Activated CD8-positive, alpha-beta T cell treated with anti-CD3 and anti-CD28 coated beads for 36 hours (primary cell): Measurements from ENCODE around the gene SLC26A8. TPM values are rescaled to one million over a fixed set of nuclear protein-coding genes. Genes with fewer than 3 reads are reported as not detected.
A peak's percentile ranks its signal among the peaks of the same experiment; 100 is the strongest.
"Not testable (repeated sequence)": the region's sequence is repeated elsewhere in the genome, so short reads cannot be mapped to it uniquely, and the experiment has no call there.

ENCODE experiments used
- ATAC-seq: fragments of 200-7000 bp; cut with Tn5 transposase; one replicate; pipeline ENCODE4 v1.10.0; 2021; ENCODE audit warnings: mild to moderate bottlenecking, moderate library complexity
- CTCF ChIA-PET: fragments of 350-600 bp; sonication (Branson Sonifier 250); formaldehyde crosslinking; loops from one replicate; lab custom pipeline; 2021; ENCODE audit warnings: antibody characterized with exemption; lab: Charles Lee
- POLR2A ChIA-PET: fragments of 350-600 bp; sonication (Branson Sonifier 250); formaldehyde crosslinking; loops from one replicate; lab custom pipeline; 2021; ENCODE audit warnings: antibody characterized with exemption; lab: Charles Lee
- DNase-seq: peaks from one replicate; pipeline ENCODE4 v3.0.0-alpha.2; 2020
- H3K27ac Mint-ChIP-seq: one replicate; pipeline ENCODE4 v1.8.0; 2021; ENCODE audit warnings: mild to moderate bottlenecking, mixed read lengths
- H3K27me3 Mint-ChIP-seq: one replicate; pipeline ENCODE4 v1.8.0; 2021; ENCODE audit warnings: mixed read lengths
- H3K36me3 Mint-ChIP-seq: one replicate; pipeline ENCODE4 v1.8.0; 2021; ENCODE audit warnings: low read depth, mixed read lengths
- H3K4me1 Mint-ChIP-seq: one replicate; pipeline ENCODE4 v1.8.0; 2021; ENCODE audit warnings: low read depth, mixed read lengths
- H3K4me3 Mint-ChIP-seq: one replicate; pipeline ENCODE4 v1.8.0; 2021; ENCODE audit warnings: mild to moderate bottlenecking, moderate library complexity, mixed read lengths
- H3K9me3 Mint-ChIP-seq: one replicate; pipeline ENCODE4 v1.8.0; 2021; ENCODE audit warnings: mixed read lengths
- intact Hi-C: fragments of 100-400 bp; cut with micrococcal nuclease; formaldehyde crosslinking; loops from one replicate; pipeline ENCODE4 v1.10.0; 2022
- total RNA-seq, 2 experiments: library from RNA; stranded (reverse); gene quantifications; one replicate each; pipeline ENCODE4 v1.2.3, GENCODE V29; 2021
- TF ChIP-seq, protein P1 (sequence below): fragments of 200-600 bp; IDR thresholded peaks from one replicate; pipeline ENCODE4 v1.8.0; 2022; ENCODE audit warnings: antibody characterized with exemption, mild to moderate bottlenecking

SLC26A8 gene
- total RNA-seq, 2 experiments from 2014 or later = not detected

DNA sequence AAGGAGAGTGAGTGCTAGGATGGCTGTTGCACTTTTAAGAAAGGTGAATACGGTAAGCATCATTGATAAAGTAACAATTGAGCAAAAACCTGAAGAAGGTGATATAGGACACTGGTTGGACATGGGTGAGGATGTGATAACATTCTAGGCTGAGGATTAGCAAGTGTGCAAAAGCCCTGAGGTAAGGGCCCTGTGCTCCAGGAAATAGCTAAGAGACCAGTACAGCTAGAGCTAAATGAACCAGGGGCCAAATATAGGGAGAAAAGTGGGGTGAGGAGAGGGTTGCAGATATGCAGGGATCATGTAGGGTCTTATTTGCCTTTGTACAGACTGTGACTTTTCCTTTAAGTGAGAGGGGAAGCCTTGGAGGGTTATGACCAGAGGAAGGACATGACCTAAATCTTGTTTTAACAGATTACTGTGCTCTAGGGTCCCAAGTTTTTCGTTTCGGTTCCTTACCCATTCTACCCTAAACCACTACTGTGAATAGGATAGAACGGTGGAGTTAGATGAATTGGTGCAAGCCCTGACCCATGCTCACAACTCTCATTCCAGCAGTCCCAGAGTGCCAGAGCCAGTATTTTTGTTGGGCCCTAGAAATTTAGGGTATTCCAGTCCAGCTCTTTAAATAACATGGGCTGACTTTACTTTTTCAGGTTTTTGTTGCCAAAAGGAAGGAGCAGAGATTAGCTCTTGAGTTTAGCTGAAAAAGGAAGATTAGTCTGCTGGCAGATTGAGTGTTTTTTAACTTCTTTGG is 13.9 kb upstream of the SLC26A8 start:
- intact Hi-C loops = no loop called here
- TF ChIP-seq, protein P1, sequence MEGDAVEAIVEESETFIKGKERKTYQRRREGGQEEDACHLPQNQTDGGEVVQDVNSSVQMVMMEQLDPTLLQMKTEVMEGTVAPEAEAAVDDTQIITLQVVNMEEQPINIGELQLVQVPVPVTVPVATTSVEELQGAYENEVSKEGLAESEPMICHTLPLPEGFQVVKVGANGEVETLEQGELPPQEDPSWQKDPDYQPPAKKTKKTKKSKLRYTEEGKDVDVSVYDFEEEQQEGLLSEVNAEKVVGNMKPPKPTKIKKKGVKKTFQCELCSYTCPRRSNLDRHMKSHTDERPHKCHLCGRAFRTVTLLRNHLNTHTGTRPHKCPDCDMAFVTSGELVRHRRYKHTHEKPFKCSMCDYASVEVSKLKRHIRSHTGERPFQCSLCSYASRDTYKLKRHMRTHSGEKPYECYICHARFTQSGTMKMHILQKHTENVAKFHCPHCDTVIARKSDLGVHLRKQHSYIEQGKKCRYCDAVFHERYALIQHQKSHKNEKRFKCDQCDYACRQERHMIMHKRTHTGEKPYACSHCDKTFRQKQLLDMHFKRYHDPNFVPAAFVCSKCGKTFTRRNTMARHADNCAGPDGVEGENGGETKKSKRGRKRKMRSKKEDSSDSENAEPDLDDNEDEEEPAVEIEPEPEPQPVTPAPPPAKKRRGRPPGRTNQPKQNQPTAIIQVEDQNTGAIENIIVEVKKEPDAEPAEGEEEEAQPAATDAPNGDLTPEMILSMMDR = no peak
- Mint-ChIP-seq H3K9me3 (no peaks in the 10 kb centered on the region), H3K36me3 (peaks cover 12% of the 10 kb centered on the region), H3K4me3 (no peak overlapping the region), H3K27ac (no peak overlapping the region), H3K27me3 (no peaks in the 10 kb centered on the region), H3K4me1 (peaks cover 68% of the 10 kb centered on the region)
- ChIA-PET CTCF (interaction anchor here (0.7 to 2.7 kb wide), 7 partner anchors 8 to 169 kb away, joined by 3 to 12 read pairs (median 3); partner anchors contain the start of gene MAPK14), POLR2A (interaction anchor here (1.0 to 2.9 kb wide), 2 partner anchors 10 to 30 kb away, joined by 3 to 16 read pairs; partner anchors contain the start of gene MAPK14)
- ATAC-seq = no peak
- no peak for DNase-seq

DNA sequence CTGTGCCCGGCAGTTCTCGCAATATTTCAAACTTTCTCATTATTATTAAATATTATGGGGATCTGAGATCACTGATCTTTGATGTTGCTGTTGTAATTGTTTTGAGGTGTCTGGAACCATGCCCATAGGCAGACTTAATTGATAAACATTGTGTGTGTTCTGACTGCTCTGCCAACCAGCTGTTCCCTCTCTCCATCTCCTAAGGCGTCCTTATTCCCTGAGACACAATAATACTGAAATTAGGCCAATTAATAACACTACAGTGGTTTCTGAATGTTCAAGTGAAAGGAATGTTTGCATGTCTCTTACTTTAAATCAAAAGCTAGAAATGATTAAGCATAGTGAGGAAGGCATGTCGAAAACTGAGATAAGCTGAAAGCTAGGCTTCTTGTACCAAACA is 10.8 kb upstream of the SLC26A8 start:
- Mint-ChIP-seq H3K9me3 (no peaks in the 10 kb centered on the region), H3K27me3 (no peaks in the 10 kb centered on the region), H3K36me3 (peaks cover 17% of the 10 kb centered on the region), H3K27ac (no peak overlapping the region), H3K4me3 (no peak overlapping the region), H3K4me1 (peaks cover 70% of the 10 kb centered on the region)
- TF ChIP-seq, protein P1 = no peak
- CTCF ChIA-PET = interaction anchor here (1.0 to 4.2 kb wide), 2 partner anchors 29 to 60 kb away, joined by 3 to 38 read pairs; no protein-coding TSS in a partner anchor
- intact Hi-C loops = no loop called here
- no peak for ATAC-seq
- no peak for DNase-seq
- POLR2A ChIA-PET = interaction anchor here (1.3 to 1.4 kb wide), 2 partner anchors 8 to 16 kb away, joined by 4 read pairs; no protein-coding TSS in a partner anchor

DNA sequence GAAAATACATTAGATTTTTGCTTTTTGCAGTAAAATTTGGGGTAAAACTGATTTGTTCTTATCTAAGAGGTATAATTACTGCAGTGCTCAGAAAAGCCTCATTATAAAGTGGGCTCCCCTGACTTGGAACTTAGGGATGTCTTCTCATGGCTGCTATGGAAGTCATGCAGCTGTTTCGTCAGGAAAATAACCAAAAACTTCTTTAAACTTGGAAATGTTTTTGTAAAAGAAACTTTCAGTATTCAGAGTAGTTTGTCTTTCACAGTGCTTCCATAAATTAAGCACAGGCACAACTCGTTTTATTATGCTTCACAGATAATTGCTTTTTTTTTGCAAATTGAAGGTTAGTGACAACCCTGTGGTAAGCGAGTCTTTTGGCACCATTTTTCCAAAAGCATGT is 10.0 kb upstream of the SLC26A8 start:
- no peak overlapping the region for H3K27ac Mint-ChIP-seq
- DNase-seq = no peak
- TF ChIP-seq, protein P1 = no peak
- ChIA-PET CTCF (interaction anchor here (4.2 kb wide), 1 partner anchor 61 kb away, joined by 38 read pairs; no protein-coding TSS in a partner anchor), POLR2A (interaction anchor here (1.3 to 1.6 kb wide), 3 partner anchors 61 to 138 kb away, joined by 3 to 8 read pairs (median 6); partner anchors contain the start of gene MAPK13)
- no peak for ATAC-seq
- H3K4me3 Mint-ChIP-seq = no peak overlapping the region
- H3K9me3 Mint-ChIP-seq = no peaks in the 10 kb centered on the region
- H3K36me3 Mint-ChIP-seq = peaks cover 20% of the 10 kb centered on the region
- peaks cover 70% of the 10 kb centered on the region for H3K4me1 Mint-ChIP-seq
- intact Hi-C loops = no loop called here
- H3K27me3 Mint-ChIP-seq = no peaks in the 10 kb centered on the region

DNA sequence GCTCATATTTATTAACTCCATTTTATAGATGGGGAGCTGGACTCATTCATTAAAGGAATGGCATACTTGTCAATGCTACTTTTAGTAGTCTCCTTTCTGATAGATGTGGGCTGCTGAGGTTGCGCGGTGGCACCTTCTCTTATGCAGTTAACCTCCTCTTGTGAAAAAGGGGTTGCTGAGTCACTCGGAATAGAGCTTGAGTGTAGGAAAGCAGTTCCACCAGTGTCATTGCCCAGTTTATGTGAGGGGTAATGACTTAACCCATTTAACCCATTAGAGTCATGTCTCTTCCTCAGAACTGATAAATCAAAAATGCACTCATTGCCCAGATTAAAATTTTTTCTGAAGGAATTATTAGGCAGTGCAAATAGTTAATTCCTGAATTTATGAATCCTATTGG is 9.5 kb upstream of the SLC26A8 start:
- peak; percentile 91 for ATAC-seq
- intact Hi-C loops = no loop called here
- Mint-ChIP-seq H3K4me3 (no peak overlapping the region), H3K4me1 (peaks cover 65% of the 10 kb centered on the region), H3K9me3 (no peaks in the 10 kb centered on the region), H3K27me3 (no peaks in the 10 kb centered on the region), H3K27ac (no peak overlapping the region), H3K36me3 (peaks cover 21% of the 10 kb centered on the region)
- DNase-seq = peak; percentile 84
- CTCF ChIA-PET = interaction anchor here (1.0 to 4.2 kb wide), 3 partner anchors 44 to 362 kb away, joined by 3 to 38 read pairs (median 4); no protein-coding TSS in a partner anchor
- POLR2A ChIA-PET = interaction anchor here (1.0 to 1.6 kb wide), 4 partner anchors 12 to 138 kb away, joined by 3 to 8 read pairs (median 5); partner anchors contain the start of gene MAPK13
- TF ChIP-seq, protein P1 = no peak

DNA sequence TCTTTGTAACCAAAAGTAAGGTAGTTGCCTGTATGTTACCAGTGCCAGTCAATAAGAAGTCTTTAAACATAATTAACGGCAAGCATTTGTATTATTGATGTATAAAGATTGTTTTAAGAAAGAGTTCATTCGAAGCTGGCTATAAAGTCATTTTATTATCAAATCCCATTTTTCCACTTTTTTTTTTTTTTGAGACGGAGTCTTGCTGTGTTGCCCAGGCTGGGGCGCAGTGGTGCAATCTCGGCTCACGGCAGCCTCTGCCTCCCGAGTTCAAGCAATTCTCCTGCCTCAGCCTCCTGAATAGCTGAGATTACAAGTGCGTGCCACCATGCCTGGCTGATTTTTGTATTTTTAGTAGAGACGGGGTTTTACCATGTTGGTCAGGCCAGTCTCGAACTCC is 8.7 kb upstream of the SLC26A8 start:
- Mint-ChIP-seq H3K36me3 (peaks cover 24% of the 10 kb centered on the region), H3K4me1 (peaks cover 57% of the 10 kb centered on the region)
- ATAC-seq, H3K27ac Mint-ChIP-seq, H3K27me3 Mint-ChIP-seq, DNase-seq, intact Hi-C loops, H3K9me3 Mint-ChIP-seq, H3K4me3 Mint-ChIP-seq: not testable (repeated sequence)
- CTCF ChIA-PET = interaction anchor here (1.0 to 4.2 kb wide), 3 partner anchors 45 to 362 kb away, joined by 3 to 38 read pairs (median 4); no protein-coding TSS in a partner anchor
- POLR2A ChIA-PET = interaction anchor here (0.6 to 1.6 kb wide), 5 partner anchors 12 to 576 kb away, joined by 3 to 8 read pairs (median 4); partner anchors contain the start of gene MAPK13
